ENCODE measurements around the gene RPL18. TPM values are rescaled to one million over a fixed set of nuclear protein-coding genes. Genes with fewer than 3 reads are reported as not detected.

RPL18 gene
- total RNA-seq, 1 experiment from 2014 or later = 1,503 TPM

DNA sequence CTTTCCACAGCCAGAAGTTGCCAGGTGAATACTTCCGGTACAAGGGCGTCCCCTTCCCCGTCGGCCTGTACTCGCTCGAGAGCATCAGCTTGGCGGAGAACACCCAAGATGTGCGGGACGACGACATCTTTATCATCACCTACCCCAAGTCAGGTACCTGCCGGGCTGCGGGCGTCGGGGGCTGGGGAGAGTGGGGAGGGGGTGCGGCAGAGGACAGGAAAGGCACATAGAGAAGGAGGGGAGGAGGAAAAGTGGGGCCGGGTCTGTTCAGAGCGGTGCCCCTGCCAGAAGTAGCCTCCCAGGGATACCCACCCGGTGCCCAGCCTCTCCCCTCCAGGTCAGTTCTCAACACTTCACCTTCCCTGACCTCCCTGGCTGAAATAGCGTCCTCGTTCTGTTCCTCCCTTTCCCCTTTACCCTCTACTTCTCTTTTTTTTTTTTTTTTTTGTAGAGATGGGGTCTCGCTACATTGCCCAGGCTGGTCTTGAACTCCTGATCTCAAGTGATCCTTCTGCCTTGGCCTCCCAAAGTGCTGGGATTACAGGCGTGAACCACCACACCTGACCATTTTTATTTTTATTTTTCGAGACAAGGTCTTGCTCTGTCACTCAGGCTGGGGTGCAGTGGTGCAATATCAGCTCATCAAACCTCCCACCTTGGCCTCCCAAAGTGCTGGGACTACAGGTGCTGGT lies 42.9 kb downstream of the RPL18 start:
- Histone ChIP-seq H3K79me2 (ENCODE audit: low read length) (no peaks in the 10 kb centered on the region), H3K27me3 (ENCODE audit: low read length) (no peaks in the 10 kb centered on the region), H3K4me3 (ENCODE audit: low read length) (no peak overlapping the region), H3K9me3 (ENCODE audit: low read length) (no peaks in the 10 kb centered on the region), H3K27ac (ENCODE audit: low read length) (no peak overlapping the region), H3K36me3 (ENCODE audit: low read depth, low read length) (no peaks in the 10 kb centered on the region), H3F3A (ENCODE audit: low read length, unreplicated experiment) (no peaks in the 10 kb centered on the region), H2AFZ (ENCODE audit: low read length) (no peak overlapping the region), H3K9me2 (replicated peaks; ENCODE audit: low read length) (no peaks in the 10 kb centered on the region), H3K4me1 (ENCODE audit: insufficient read depth, low read length) (no peaks in the 10 kb centered on the region), H3K4me2 (ENCODE audit: low read length) (no peak overlapping the region), H4K20me1 (ENCODE audit: low read length) (no peaks in the 10 kb centered on the region), H3K9ac (ENCODE audit: low read length) (no peak overlapping the region)
- no TSS peak for BruUV-seq (replicated peaks)
- CTCF ChIA-PET = no interaction called here
- DNase-seq (no peak), ATAC-seq (no peak)
- no peak for TF ChIP-seq EZH2 (IDR thresholded peaks at IDR 0.05; ENCODE audit: low read length, unreplicated experiment)
- TF ChIP-seq, protein P1, sequence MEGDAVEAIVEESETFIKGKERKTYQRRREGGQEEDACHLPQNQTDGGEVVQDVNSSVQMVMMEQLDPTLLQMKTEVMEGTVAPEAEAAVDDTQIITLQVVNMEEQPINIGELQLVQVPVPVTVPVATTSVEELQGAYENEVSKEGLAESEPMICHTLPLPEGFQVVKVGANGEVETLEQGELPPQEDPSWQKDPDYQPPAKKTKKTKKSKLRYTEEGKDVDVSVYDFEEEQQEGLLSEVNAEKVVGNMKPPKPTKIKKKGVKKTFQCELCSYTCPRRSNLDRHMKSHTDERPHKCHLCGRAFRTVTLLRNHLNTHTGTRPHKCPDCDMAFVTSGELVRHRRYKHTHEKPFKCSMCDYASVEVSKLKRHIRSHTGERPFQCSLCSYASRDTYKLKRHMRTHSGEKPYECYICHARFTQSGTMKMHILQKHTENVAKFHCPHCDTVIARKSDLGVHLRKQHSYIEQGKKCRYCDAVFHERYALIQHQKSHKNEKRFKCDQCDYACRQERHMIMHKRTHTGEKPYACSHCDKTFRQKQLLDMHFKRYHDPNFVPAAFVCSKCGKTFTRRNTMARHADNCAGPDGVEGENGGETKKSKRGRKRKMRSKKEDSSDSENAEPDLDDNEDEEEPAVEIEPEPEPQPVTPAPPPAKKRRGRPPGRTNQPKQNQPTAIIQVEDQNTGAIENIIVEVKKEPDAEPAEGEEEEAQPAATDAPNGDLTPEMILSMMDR (conservative IDR thresholded peaks at IDR 0.05; ENCODE audit: low read depth, low read length) = no peak
- no peak for TF ChIP-seq EZH2phosphoT487 (IDR thresholded peaks at IDR 0.05; ENCODE audit: borderline replicate concordance, low read length)
- intact Hi-C loops (cut with micrococcal nuclease) = no loop called here
- POLR2A ChIA-PET (ENCODE audit: unreplicated experiment) = interaction anchor here (0.6 kb wide), 1 partner anchor 418 kb away, joined by 8 read pairs; the partner anchor contains the start of gene RUVBL2

DNA sequence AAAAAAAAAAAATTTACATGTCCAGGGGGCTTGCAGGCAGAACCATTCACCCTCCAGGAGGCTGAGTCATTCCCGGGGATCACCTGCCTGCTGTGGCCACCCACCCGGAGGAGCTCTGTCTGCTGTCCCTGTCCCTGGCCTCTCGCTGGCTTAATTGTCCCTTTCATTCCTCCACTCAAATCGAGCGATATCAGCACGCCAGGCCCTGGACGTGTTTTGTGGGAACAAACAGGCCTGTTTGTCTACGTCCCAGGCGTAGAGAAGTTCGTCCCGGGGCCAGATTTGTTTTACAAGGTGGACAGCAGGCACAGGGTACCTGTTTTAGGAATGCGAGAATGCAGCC lies 45.8 kb downstream of the RPL18 start:
- DNase-seq = no peak
- POLR2A ChIA-PET (ENCODE audit: unreplicated experiment) = no interaction called here
- Histone ChIP-seq H3K27ac (ENCODE audit: low read length) (no peak overlapping the region), H2AFZ (ENCODE audit: low read length) (no peak overlapping the region), H3K9me2 (replicated peaks; ENCODE audit: low read length) (no peaks in the 10 kb centered on the region), H3K4me2 (ENCODE audit: low read length) (no peak overlapping the region), H3K9ac (ENCODE audit: low read length) (no peak overlapping the region), H3F3A (ENCODE audit: low read length, unreplicated experiment) (no peaks in the 10 kb centered on the region), H3K4me3 (ENCODE audit: low read length) (no peak overlapping the region), H3K4me1 (ENCODE audit: insufficient read depth, low read length) (peaks cover 6% of the 10 kb centered on the region), H3K36me3 (ENCODE audit: low read depth, low read length) (no peaks in the 10 kb centered on the region), H3K79me2 (ENCODE audit: low read length) (no peaks in the 10 kb centered on the region), H3K27me3 (ENCODE audit: low read length) (no peaks in the 10 kb centered on the region), H4K20me1 (ENCODE audit: low read length) (no peaks in the 10 kb centered on the region), H3K9me3 (ENCODE audit: low read length) (no peaks in the 10 kb centered on the region)
- ATAC-seq = no peak
- CTCF ChIA-PET = no interaction called here
- intact Hi-C loops (cut with micrococcal nuclease) = no loop called here
- TF ChIP-seq EZH2phosphoT487 (IDR thresholded peaks at IDR 0.05; ENCODE audit: borderline replicate concordance, low read length) (no peak), EZH2 (IDR thresholded peaks at IDR 0.05; ENCODE audit: low read length, unreplicated experiment) (no peak)
- TF ChIP-seq, protein P1 (conservative IDR thresholded peaks at IDR 0.05; ENCODE audit: low read depth, low read length) = no peak
- BruUV-seq (replicated peaks) = no TSS peak

DNA sequence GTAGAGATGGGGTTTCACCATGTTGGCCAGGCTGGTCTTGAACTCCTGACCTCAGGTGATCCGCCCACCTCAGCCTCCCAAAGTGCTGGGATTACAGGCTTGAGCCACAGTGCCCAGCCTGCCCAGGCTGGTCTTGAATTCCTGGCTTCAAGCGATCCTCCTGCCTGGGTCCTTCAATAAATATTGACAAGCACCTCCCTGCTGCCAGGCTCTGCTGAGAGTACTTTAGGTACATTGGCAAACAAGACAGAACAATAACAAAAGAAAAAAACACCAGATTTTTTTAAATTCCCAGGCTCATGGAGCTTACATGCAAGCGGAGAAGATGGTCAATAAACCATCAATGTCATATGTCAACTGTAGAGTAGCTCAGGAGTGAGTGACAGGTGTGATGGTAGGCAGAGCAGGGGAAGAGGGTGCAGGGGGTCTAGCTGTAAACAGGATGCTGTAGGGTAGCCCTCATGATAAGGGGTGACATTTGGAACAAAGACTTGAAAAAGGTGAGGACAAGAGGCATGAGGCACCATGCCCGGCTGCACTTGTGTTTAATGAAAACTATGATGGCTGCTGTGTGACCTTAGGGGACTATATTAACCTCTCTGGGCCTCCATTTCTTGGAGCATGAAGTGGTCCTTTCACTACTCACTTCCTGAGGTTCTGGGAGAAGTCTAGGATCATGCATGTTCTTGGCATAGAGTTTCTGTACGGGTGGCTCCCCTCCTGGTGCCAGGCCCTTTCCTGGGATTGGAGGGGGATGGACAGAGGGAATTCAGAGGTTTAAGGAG lies 47.4 kb downstream of the RPL18 start:
- Histone ChIP-seq H3K9me3 (ENCODE audit: low read length) (no peaks in the 10 kb centered on the region), H3K79me2 (ENCODE audit: low read length) (no peaks in the 10 kb centered on the region), H3K27me3 (ENCODE audit: low read length) (no peaks in the 10 kb centered on the region), H3K9ac (ENCODE audit: low read length) (no peak overlapping the region), H3K4me2 (ENCODE audit: low read length) (no peak overlapping the region), H3K27ac (ENCODE audit: low read length) (no peak overlapping the region), H4K20me1 (ENCODE audit: low read length) (no peaks in the 10 kb centered on the region), H3K4me1 (ENCODE audit: insufficient read depth, low read length) (peaks cover 10% of the 10 kb centered on the region), H2AFZ (ENCODE audit: low read length) (no peak overlapping the region), H3K36me3 (ENCODE audit: low read depth, low read length) (no peaks in the 10 kb centered on the region), H3K4me3 (ENCODE audit: low read length) (no peak overlapping the region), H3K9me2 (replicated peaks; ENCODE audit: low read length) (no peaks in the 10 kb centered on the region), H3F3A (ENCODE audit: low read length, unreplicated experiment) (no peaks in the 10 kb centered on the region)
- intact Hi-C loops (cut with micrococcal nuclease) = no loop called here
- TF ChIP-seq, protein P1 (conservative IDR thresholded peaks at IDR 0.05; ENCODE audit: low read depth, low read length) = no peak
- TF ChIP-seq EZH2phosphoT487 (IDR thresholded peaks at IDR 0.05; ENCODE audit: borderline replicate concordance, low read length) (no peak), EZH2 (IDR thresholded peaks at IDR 0.05; ENCODE audit: low read length, unreplicated experiment) (no peak)
- ATAC-seq = no peak
- CTCF ChIA-PET = interaction anchor here (0.9 kb wide), 1 partner anchor 13 kb away, joined by 4 read pairs; no protein-coding TSS in a partner anchor
- BruUV-seq (replicated peaks) = no TSS peak
- no peak for DNase-seq
- POLR2A ChIA-PET (ENCODE audit: unreplicated experiment) = no interaction called here
